ENCODE data around the gene CELF4.

DNA sequence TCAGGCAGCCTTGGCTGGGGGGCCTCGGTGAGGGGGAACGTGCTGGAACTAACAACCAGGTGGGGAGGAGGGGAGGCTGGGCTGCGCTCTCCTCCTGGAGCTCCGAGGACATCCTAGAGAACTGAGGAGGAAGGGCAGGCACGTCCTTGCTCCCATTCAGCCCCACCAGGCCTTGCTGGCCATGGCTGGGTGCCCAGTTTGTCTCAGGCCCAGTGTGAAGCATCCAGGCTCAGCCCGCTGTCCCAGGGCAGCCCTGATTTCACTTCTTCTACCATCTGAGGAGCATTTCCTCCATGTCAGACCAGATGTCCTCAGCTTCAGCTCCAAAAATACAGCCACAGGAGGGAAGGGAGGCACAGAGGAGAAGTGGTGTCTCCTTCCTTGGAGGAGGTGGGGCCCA lies 125.4 kb downstream of the CELF4 start:
- TF ChIP-seq CTCF (conservative IDR thresholded peaks at IDR 0.05; ENCODE audit: low read depth, low read length) (no peak), FOS (IDR thresholded peaks at IDR 0.05; ENCODE audit: low read depth, low read length) (no peak), POLR2A (IDR thresholded peaks at IDR 0.05; ENCODE audit: low read depth, low read length) (no peak), MAFK (IDR thresholded peaks at IDR 0.05; ENCODE audit: low read depth, low read length) (no peak), RAD21 (IDR thresholded peaks at IDR 0.05; ENCODE audit: low read length) (no peak), RCOR1 (IDR thresholded peaks at IDR 0.05; ENCODE audit: insufficient replicate concordance, low read length) (no peak), NFE2L2 (IDR thresholded peaks at IDR 0.05; ENCODE audit: low read depth, low read length) (no peak), CEBPB (IDR thresholded peaks at IDR 0.05; ENCODE audit: low read depth, low read length) (no peak), MXI1 (IDR thresholded peaks at IDR 0.05; ENCODE audit: borderline replicate concordance, low read depth, low read length) (no peak)
- TF ChIP-seq, protein P1, sequence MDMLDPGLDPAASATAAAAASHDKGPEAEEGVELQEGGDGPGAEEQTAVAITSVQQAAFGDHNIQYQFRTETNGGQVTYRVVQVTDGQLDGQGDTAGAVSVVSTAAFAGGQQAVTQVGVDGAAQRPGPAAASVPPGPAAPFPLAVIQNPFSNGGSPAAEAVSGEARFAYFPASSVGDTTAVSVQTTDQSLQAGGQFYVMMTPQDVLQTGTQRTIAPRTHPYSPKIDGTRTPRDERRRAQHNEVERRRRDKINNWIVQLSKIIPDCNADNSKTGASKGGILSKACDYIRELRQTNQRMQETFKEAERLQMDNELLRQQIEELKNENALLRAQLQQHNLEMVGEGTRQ (IDR thresholded peaks at IDR 0.05; ENCODE audit: low read depth, low read length), result no peak
- TF ChIP-seq, protein P2, sequence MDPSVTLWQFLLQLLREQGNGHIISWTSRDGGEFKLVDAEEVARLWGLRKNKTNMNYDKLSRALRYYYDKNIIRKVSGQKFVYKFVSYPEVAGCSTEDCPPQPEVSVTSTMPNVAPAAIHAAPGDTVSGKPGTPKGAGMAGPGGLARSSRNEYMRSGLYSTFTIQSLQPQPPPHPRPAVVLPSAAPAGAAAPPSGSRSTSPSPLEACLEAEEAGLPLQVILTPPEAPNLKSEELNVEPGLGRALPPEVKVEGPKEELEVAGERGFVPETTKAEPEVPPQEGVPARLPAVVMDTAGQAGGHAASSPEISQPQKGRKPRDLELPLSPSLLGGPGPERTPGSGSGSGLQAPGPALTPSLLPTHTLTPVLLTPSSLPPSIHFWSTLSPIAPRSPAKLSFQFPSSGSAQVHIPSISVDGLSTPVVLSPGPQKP (IDR thresholded peaks at IDR 0.05; ENCODE audit: borderline replicate concordance, low read depth, low read length), result no peak
